ENCODE measurements around the gene DLX1. TPM values are rescaled to one million over a fixed set of nuclear protein-coding genes. Genes with fewer than 3 reads are reported as not detected.

The DLX1 gene
- total and polyA plus RNA-seq, 9 of the 15 experiments (the other 6 are each of a cell fraction or from before 2014, with no cell fraction given): 1.9 to 26.2 (median 9.6) TPM

- TF ChIP-seq CBX8 (IDR thresholded peaks at IDR 0.05; ENCODE audit: borderline replicate concordance, extremely low read depth, low read depth, low read length, poor library complexity, severe bottlenecking) (no peak), ATF6 (CRISPR knock-in tag; IDR thresholded peaks at IDR 0.05) (peak; percentile 83; the same call in 1 of the 2 replicates), NUFIP1 (IDR thresholded peaks at IDR 0.05; ENCODE audit: partially characterized antibody) (peak; percentile 48), NCOR1 (IDR thresholded peaks at IDR 0.05) (peak; percentile 43), TAF1 (IDR thresholded peaks at IDR 0.05; ENCODE audit: control insufficient read depth, extremely low read depth, insufficient read depth, low read length, severe bottlenecking) (peak; percentile 56), LARP7 (IDR thresholded peaks at IDR 0.05) (peak; percentile 93; the same call in 1 of the 2 replicates), IRF2 (CRISPR knock-in tag; IDR thresholded peaks at IDR 0.05) (no peak), MCM5 (IDR thresholded peaks at IDR 0.05; ENCODE audit: low read depth) (no peak), ZNF586 (CRISPR knock-in tag; conservative IDR thresholded peaks at IDR 0.05) (no peak), KDM5B (IDR thresholded peaks at IDR 0.05; ENCODE audit: insufficient replicate concordance, low read depth, low read length) (peak; percentile 62), TCFL5 (CRISPR knock-in tag; conservative IDR thresholded peaks at IDR 0.05) (no peak), ESRRA (IDR thresholded peaks at IDR 0.05; ENCODE audit: borderline replicate concordance, low read depth) (peak; percentile 60; the same call in 1 of the 2 replicates), SMAD1 (IDR thresholded peaks at IDR 0.05; ENCODE audit: low read depth, low read length, partially characterized antibody) (no peak), NR2C2 (CRISPR knock-in tag; IDR thresholded peaks at IDR 0.05) (peak; percentile 69; the same call in 1 of the 2 replicates), NR2C2 (tag; IDR thresholded peaks at IDR 0.05) (peak; percentile 70), POLR2A (conservative IDR thresholded peaks at IDR 0.05) (peak; percentile 56; the same call in 1 of the 2 replicates), RBM22 (IDR thresholded peaks at IDR 0.05; ENCODE audit: low read depth, low read length, poor library complexity, severe bottlenecking) (peak; percentile 54), XRCC5 (IDR thresholded peaks at IDR 0.05; ENCODE audit: low read depth, low read length) (no peak), SRSF3 (IDR thresholded peaks at IDR 0.05; ENCODE audit: insufficient read depth, low read length) (no peak), CTCF (IDR thresholded peaks at IDR 0.05 in 2 of 3, conservative IDR thresholded peaks at IDR 0.05 in 1 of 3; ENCODE audit: insufficient read depth in 2 of 3, low read depth in 1 of 3, low read length in 3 of 3) (peak in 1 of 3 experiments; percentile 25; a peak in 2 of 6 replicates)
These were observed 13.6 kb downstream of the DLX1 start (continued) for GRCh38 chr2:172098650-172099471.

All from K562 (cell line).